NB4 (cell line): ENCODE measurements around the gene MBD5.

Experiments used
- DNase-seq: peaks from one replicate; pipeline ENCODE4 v3.0.0; 2010; ENCODE audit warnings: low read depth
- H3K4me3 ChIP-seq: one replicate; pipeline ENCODE4 v1.5.1; 2011; ENCODE audit warnings: mild to moderate bottlenecking, low read depth, low read length, moderate library complexity
- CTCF ChIP-seq: IDR thresholded peaks from one replicate; pipeline ENCODE4 v1.5.1; 2012; ENCODE audit warnings: low read depth, low read length
- MAX ChIP-seq: IDR thresholded peaks from 2 replicates; pipeline ENCODE4 v1.6.1; 2011; ENCODE audit warnings: low read depth, low read length
- MYC ChIP-seq: IDR thresholded peaks from 2 replicates; pipeline ENCODE4 v1.6.1; 2011; ENCODE audit warnings: low read depth, low read length
- POLR2A ChIP-seq: IDR thresholded peaks from 2 replicates; pipeline ENCODE4 v1.6.1; 2011; ENCODE audit warnings: mild to moderate bottlenecking; ENCODE audit not compliant: insufficient read length; ENCODE audit errors: extremely low read depth

MBD5 gene

GRCh38 chr2:148167855-148168254 is 147.0 kb downstream of the MBD5 start:
- no peak for DNase-seq
- H3K4me3 ChIP-seq, result no peak overlapping the region
- TF ChIP-seq CTCF (no peak), MYC (no peak), POLR2A (no peak), MAX (no peak)

- no peak overlapping the region for H3K4me3 ChIP-seq
- TF ChIP-seq MAX (no peak), MYC (no peak), CTCF (no peak), POLR2A (no peak)
- no peak for DNase-seq
Observed at GRCh38 chr2:148172131-148172753, 151.4 kb downstream of the MBD5 start.

GRCh38 chr2:148173168-148173567 is 152.3 kb downstream of the MBD5 start:
- DNase-seq, result no peak
- TF ChIP-seq MYC, result no peak
- TF ChIP-seq MAX, result no peak
- no peak for TF ChIP-seq POLR2A
- TF ChIP-seq CTCF, result no peak
- no peak overlapping the region for H3K4me3 ChIP-seq

- H3K4me3 ChIP-seq, result no peak overlapping the region
- TF ChIP-seq MAX (no peak), MYC (no peak), POLR2A (no peak), CTCF (no peak)
- no peak for DNase-seq
Observed at GRCh38 chr2:148177559-148177958, 156.7 kb downstream of the MBD5 start.

GRCh38 chr2:148179724-148180123 is 158.8 kb downstream of the MBD5 start:
- TF ChIP-seq CTCF (no peak), MYC (no peak), POLR2A (no peak), MAX (no peak)
- no peak overlapping the region for H3K4me3 ChIP-seq
- DNase-seq, result no peak
